Measurements from ENCODE around the gene PLEKHM3.

The PLEKHM3 gene

GRCh38 chr2:208036357-208036756 lies 11.0 kb upstream of the PLEKHM3 start:
- DNase-seq (ENCODE audit: low read depth) = no peak
- H3K4me3 ChIP-seq (ENCODE audit: low read depth, low read length) = no peak overlapping the region
- TF ChIP-seq, protein P1, sequence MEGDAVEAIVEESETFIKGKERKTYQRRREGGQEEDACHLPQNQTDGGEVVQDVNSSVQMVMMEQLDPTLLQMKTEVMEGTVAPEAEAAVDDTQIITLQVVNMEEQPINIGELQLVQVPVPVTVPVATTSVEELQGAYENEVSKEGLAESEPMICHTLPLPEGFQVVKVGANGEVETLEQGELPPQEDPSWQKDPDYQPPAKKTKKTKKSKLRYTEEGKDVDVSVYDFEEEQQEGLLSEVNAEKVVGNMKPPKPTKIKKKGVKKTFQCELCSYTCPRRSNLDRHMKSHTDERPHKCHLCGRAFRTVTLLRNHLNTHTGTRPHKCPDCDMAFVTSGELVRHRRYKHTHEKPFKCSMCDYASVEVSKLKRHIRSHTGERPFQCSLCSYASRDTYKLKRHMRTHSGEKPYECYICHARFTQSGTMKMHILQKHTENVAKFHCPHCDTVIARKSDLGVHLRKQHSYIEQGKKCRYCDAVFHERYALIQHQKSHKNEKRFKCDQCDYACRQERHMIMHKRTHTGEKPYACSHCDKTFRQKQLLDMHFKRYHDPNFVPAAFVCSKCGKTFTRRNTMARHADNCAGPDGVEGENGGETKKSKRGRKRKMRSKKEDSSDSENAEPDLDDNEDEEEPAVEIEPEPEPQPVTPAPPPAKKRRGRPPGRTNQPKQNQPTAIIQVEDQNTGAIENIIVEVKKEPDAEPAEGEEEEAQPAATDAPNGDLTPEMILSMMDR (IDR thresholded peaks at IDR 0.05; ENCODE audit: low read depth, low read length, missing control alignments) = no peak

- H3K4me3 ChIP-seq (ENCODE audit: low read depth, low read length) = no peak overlapping the region
- TF ChIP-seq, protein P1 (IDR thresholded peaks at IDR 0.05; ENCODE audit: low read depth, low read length, missing control alignments) = no peak
- no peak for DNase-seq (ENCODE audit: low read depth)
Measured at GRCh38 chr2:208034503-208035140, 9.3 kb upstream of the PLEKHM3 start.

DNA sequence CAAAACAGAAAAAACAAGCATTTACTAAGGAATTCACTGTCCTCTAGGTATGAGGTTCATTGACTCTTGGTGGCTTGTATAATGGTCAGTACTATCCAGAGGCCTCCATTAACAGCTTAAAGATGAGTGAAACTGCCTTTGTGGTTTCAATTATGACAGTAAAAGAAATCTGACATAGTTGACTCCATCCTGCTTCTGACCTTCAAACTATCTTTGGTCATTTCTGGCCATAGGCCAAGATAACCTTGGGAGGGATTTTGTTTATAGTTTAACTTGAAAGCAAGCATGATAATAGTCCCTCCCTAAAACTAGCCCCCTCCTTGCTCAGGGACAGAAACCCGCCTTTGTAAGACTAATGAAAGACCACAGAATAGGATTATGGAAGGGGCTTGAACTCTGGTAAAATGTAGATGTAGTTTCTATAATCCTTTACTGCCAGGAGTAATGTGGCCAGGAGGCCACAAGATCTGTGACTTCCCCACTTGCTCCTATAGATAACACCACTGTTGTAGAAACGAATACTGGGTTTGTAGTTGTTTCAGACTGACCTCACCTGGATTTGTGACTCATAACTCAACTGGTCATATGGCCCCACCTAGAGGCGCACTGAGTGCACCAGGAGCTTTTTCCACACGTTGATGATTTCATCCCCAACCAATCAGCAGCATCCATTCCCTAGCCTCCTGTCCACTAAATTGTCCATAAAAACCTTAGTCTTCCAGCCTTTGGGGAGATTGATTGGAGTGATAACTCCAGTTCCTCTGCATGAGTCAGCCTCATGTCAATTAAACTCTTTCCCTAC lies 8.6 kb upstream of the PLEKHM3 start:
- H3K4me3 ChIP-seq (ENCODE audit: low read depth, low read length) = no peak overlapping the region
- DNase-seq (ENCODE audit: low read depth) = peak; percentile 45

DNA sequence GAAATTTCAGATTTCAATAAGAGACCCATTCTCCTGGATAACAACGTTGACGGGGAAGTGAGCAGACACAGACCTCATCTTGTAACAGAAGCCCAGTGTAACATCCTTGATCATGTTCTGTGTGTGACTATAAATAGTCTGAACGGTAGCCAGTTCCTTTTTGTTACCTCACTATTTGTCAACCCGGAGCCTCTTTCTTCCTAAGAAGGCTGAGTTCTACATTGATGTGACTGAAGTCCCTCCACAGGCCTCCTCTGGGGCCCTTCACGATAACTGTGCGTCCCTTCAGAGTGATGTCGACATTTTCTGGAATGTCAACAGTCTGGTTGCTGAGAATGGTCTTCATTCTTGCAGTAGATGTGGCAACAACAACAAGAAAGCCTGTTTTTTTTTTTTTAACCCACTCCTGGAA lies 6.3 kb upstream of the PLEKHM3 start:
- TF ChIP-seq, protein P1 (IDR thresholded peaks at IDR 0.05; ENCODE audit: low read depth, low read length, missing control alignments) = no peak
- no peak for DNase-seq (ENCODE audit: low read depth)
- H3K4me3 ChIP-seq (ENCODE audit: low read depth, low read length) = no peak overlapping the region

More for the DNA sequence above, 8.6 kb upstream of the PLEKHM3 start:
- TF ChIP-seq, protein P1 (IDR thresholded peaks at IDR 0.05; ENCODE audit: low read depth, low read length, missing control alignments) = peak; percentile 60

- TF ChIP-seq, protein P1 (IDR thresholded peaks at IDR 0.05; ENCODE audit: low read depth, low read length, missing control alignments) = no peak
- DNase-seq (ENCODE audit: low read depth) = no peak
- peak overlapping the region; percentile 86 for H3K4me3 ChIP-seq (ENCODE audit: low read depth, low read length)
Measured at GRCh38 chr2:208025814-208026184, 472 bp upstream of the PLEKHM3 start.

DNA sequence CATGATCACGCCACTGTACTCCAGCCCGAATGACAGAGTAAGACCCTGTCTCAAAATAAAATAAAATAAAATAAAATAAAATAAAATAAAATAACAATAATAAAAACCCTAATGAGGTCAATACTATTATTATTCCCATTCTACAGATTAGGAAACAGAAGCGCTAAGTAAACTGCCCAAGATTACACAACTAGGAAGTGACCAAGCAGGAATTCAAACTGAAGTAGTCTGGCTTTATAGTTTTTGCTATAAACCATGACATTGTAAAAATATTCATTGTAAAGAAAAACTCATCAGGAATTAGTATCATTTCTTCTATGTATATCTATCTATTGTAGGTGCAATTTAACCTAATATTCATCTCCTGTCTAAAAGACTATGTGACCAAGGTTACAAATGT lies 1.2 kb downstream of the PLEKHM3 start:
- no peak overlapping the region for H3K4me3 ChIP-seq (ENCODE audit: low read depth, low read length)
- TF ChIP-seq, protein P1 (IDR thresholded peaks at IDR 0.05; ENCODE audit: low read depth, low read length, missing control alignments) = no peak
- no peak for DNase-seq (ENCODE audit: low read depth)
